GM03348 (cell line): ENCODE data around the gene ZNRF1.
A peak's percentile ranks its signal among the peaks of the same experiment; 100 is the strongest.

ENCODE experiments used
- DNase-seq: peaks from one replicate; pipeline ENCODE4 v3.0.0; 2012; ENCODE audit warnings: low spot score

ZNRF1 gene

DNA sequence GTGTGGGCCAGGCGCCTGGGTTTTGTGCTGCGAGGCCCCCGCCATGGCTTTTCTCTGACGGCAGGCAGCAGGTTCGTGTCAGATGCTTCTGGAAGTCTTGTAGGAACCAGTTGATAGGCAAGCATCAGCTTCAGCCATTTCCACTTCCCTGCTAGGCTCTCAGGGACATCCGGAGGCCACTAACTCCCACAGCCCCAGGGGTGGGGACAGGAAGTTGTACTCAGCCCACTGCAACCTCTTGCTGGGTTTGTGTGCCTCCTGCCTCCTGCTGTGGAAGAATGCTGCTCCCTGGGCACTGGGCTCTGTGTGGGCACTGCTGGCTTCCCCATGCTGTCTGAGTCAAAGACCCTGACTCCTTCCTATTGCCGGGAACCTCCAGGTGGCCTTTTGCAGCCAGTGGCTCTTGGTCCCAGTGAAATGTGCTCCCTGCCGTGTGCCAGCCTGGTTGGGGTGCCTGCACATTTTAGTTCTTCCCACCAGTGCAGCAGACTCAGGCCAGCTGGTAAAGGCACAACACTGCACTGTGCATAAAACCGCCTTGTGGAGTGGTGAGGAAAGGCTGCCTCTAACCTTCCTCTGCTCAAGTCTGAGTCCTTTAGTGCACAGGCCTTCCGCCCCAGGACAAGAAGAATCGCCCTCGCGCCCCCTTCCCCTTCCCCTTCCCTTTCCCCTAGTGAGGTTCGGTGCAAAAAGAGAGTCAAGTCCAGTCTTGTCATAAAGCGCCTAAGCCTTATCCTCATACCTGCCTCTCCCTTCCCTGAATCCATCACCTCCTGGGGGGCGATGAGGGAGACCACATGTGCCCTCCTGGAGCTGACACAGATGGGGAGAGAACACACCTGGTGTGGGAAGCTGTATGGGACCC, 101.1 kb downstream of the ZNRF1 start:
- DNase-seq: no peak

DNA sequence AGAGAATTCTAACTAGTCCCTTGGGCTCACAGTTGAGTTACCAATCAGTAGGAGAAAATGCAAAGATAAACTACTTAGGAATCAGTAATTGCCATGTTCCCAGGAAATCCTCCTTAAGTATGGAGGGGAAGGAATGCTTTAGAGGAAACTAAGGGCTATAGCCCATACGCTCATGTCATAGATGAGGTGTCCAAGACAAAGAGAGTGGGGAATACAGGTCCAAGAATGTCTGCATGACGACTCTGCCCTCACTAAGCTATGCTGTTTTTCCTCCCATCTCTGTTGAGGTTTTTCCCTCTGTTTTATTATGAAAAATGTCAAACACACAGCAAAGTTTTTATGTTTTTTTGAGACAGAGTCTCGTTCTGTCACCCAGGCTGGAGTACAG, 101.8 kb downstream of the ZNRF1 start:
- no peak for DNase-seq

DNA sequence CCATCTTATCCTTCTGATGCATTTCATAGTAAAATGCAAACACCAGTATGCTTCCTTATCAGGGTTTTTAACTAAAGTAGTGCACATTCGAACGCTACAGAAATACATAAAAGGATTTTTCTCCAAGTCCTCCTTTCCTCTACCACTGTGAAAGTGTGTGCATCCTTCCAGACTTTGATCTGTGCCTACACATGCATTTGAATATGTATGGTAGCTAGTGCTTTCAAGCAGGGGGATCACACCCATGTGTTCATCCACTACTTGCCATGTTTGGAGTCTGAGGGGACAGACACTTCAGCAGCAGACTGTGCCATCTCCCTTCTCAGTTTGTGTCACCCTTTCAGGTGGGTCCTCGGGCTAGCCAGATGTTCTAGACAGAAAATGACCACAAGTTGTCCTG, 102.8 kb downstream of the ZNRF1 start:
- no peak for DNase-seq

DNA sequence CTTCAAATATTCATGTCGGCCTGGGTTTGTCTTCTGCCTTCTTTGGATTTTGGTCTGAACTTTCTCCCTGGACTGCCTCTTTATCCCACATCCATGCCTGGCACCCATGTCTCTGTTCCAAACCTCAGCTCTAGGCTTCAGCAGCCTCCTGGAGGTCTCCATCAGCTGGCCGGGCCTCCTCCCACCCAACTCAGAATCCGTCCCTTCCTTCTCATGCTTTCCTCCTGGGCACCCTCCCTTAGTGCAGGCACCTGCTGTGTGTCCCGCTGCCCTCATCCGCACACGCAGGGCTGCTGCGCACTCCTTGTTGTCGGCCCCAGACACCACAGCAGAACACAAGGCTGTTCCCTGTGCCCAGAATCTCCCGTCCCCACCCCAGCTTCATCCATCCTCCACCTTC, 103.8 kb downstream of the ZNRF1 start:
- DNase-seq: no peak

DNA sequence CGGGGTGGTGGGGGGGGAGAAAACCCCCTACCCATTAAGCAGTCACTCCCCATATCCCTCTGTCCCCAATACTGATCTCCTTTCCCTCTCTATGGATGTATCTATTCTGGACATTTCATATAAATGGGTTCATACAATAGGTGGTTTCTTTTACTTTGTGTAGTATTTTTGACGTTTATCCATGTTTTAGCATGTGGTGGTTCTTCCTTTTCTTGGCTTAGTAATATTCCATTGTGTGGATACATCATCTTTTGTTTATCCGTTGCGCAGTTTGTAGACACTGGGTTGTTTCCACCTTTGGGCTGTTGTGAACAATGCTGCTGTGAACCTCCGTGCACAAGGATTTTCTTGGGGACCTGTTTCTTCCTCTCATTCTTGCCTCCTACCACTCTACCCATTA, 105.2 kb downstream of the ZNRF1 start:
- DNase-seq: no peak

DNA sequence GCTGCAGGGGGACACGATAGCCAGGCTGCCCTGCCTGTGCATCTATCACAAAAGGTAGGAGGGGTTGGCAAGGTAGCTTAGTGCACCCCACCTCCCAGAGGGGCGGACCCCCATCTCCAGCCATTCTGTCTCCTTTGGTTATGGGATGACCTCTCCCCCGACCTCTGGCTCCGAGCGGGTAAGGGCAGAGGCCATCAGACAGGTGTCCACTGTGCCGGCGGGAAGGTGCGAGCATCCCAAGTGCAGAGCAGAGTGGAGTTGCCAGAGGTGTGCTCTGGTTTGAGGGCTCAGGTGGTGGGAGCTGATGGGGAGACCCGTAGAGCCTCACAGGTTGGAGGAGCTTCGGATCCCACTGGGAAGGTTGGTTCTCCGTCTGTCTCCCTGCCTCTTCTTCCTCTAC, 106.0 kb downstream of the ZNRF1 start:
- no peak for DNase-seq

DNA sequence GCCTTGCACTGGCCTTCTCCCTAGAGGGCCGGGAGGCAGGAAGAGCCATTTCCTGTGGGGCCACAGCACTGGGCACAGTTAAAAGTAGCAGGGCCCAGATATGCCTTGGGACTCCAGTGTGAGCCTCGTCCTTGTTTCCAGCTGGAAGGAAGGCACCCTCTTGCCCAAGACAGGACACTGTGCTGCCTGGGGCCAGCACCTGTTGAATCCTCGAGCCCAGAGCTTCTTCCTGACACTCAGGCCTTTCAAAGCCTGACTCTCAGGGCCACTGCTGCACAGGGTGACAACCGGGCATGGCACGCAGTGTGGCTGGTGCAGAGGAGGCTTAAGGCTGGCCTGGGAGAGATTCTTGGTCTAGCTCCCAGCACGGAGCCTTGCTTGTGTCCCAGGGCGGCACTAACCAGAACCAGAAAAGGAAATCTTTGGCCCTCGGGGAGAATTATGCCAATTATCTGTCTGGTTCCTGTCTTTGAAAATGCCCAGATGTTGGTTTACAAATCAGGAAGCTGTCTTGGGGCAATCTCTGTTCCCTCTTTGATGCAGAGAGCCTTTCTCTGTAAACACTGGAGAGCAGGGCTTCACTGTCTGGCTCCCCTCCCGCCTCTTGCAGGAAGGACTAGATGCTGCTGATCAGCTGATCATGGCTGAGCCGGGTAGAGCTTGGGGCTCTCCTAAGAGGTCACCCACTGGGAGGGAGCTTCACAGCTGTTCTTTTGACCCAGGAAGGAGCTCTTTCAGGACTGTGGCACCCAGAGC, 106.7 kb downstream of the ZNRF1 start:
- no peak for DNase-seq

DNA sequence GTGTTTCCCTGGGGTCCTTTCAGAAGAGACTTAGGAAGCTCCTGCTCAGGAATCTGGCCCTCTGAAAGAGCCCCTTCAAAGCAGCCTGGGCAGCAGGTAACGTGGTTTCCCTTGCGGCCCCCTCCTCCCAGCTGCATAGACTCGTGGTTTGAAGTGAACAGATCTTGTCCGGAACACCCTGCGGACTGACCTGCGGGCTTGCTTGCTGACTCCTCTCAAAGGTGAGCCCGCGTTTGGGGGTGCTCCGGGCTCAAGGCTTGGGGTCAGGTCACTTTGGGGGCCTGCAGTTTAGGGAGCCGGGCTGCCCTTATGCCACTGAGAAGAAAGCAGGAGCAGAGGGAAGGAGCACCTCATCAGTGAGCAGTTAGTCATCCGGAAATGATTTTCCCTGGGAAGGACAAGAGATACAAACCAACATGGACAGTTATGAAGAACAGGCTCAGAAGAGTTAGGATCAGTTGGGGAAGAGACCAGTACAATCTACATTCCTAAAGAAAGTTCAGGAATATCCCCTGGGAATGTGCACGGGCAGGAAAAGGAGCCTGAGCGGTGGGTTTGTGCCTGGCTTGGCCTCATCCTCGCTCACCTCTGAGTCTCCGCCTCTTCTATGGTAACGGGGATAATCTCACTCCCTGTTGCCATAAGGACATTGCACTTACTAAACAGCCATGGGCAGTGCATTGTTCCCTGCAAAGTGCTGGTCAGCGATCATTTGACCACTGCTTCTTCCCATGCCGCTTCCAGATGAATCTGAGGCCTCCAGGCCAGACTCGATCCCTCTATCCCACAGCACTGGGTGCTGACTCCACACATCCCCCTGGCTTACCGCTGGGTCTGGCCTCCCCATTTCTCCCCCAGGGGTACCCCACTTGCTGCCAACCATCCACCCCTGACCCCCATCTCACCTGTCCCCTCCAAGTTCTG, 107.8 kb downstream of the ZNRF1 start:
- no peak for DNase-seq

DNA sequence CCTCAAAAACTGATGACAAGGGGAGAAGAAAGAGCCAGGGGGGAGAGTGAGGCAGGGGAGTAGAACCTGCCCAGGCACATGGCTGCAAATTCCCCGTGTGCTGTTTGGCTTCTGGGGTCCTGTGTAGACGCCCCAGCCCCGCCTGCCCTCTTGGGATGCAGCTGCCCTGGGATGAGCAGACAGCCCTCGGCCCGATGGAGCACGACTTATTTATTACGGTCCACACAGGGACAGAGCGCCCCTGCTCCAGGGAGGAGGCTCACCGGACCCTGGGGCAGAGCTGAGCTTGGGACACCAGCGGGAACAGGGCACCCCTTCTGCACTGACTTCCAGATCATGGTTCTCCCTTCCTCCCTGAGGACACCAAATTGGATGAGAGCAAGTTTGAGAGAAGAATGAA, 108.7 kb downstream of the ZNRF1 start:
- DNase-seq: no peak

DNA sequence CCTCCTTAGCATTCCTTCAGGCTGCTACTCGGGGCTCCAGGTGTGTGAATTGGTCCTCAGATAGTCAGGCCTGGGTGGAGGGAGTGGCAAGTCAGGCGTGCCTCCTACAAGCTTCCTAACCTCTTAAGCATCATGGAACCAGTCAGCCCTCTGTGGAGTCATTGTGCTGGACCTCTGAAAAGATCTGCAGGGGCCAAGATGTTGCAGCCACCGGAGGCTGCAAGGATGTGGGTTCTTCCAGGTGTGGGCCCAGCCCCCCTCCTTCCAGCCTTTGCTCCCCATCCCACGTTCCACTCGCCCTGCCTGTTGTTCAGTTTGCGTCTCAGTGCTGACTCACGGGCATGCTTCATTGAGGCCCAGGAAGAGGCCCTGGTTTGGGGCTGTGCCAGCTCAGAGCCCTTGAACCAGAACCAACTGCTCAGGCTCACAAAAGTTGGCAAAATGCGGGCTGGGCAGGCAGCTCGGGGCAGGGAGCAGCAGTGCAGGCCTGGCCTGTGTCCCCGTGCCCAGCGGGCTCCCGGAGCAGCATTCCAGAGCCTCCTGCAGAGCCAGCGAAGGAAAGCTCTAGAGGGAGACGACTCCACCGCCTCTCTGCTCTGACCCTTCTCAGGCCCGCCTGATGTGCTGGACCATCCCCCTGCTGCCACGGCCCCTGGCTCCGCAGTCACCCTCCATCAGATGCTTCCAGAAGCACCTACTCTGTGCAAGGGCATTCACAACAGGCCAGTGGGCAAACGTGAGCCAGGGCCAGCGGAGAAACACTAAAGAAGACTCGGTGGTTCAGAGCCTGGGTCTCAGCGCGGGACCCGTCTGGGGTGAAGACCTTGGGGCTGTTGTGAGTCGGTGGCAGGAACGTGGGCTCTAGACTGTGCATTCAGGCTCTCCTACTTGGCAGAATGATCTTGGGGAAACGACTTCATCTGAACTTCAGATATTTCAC, 110.2 kb downstream of the ZNRF1 start:
- peak; percentile 87 for DNase-seq

DNA sequence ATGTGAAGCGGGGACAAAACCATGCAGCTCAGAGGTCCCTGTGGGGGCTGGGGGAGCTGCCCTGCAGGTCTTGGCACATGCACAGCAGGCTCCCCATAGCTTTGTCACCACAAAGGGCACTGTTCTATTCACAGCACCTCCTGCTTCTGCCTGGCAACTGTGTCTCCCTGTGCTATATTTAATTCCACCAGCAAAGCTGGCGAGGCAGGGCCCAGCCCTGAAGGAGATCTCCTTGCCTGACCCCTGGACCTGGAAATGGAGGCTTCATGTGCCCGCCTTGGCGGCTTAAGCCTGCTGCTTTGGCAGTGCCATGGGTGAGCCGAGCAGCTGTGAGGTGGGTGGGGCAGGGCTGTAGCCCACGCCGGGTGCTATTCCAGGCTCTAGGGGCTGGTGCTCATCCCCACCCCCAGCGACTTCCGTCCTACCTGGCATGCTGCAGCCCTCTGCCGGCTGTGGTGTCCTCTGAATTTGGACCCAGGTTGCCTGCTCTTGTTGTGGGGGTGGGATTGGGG, 111.0 kb downstream of the ZNRF1 start:
- DNase-seq: no peak

DNA sequence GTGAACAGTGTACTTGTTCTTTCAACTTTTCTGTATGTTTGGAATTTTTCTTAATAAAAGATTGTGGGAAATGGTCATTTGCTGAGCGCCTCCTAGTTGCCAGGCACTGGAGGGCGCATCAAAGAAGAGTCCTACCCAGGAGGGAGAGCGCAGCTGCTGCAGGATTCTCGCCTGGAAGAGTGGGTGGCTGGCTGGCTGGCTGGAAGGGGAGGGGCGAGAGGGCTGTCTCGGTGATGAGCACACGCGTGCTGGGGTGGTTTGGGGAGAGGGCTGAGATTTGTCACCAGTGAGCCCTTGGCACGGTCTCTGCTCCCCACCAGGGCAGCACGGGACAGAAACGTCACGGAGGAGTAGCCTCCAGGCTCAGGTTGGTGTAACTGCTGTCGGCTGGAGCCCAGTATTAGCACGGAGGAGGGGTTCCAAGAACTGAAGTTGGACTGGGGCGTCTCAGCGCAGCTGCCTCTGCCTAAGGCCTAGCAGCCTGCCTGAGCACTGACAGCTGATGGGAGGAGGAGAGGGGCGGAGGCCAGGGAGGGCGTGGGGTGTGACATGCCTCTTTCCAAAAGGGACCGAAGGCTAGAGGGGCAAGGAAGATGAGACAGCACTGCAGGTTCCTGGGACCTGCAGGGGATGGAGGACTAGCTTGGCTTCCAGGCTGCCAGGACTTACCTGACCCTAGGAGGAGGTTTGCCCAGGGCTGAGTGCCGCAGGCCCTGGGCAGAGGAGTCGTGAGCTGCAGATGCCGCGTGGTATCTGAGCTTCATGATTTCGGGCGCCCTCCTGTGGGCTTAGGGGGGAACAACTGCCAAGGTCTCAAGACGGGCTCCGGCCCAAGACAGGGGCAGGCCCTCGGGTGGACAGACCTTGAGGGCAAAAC, 112.1 kb downstream of the ZNRF1 start:
- peak; percentile 95 for DNase-seq

DNA sequence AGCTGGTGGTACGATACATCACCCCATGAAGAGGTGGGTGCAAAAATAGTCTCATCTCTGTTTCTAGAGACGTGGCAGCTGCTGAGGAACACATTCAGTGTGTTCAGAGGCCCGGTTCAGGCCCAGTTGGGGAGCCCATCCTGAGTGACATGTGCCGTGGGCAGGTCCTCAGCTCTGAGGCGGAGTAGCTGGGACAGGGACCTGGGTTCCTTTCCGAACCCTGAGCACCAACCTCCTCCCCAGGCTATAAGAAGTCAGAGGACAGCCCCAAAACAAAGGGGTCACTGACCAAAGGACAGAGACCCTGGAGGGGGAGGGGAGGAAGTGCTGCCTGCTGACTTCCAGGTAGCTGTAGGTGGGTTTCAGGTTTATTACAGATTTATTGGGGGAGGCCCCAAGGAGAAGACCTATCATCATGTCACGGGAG, 112.7 kb downstream of the ZNRF1 start:
- DNase-seq: no peak

DNA sequence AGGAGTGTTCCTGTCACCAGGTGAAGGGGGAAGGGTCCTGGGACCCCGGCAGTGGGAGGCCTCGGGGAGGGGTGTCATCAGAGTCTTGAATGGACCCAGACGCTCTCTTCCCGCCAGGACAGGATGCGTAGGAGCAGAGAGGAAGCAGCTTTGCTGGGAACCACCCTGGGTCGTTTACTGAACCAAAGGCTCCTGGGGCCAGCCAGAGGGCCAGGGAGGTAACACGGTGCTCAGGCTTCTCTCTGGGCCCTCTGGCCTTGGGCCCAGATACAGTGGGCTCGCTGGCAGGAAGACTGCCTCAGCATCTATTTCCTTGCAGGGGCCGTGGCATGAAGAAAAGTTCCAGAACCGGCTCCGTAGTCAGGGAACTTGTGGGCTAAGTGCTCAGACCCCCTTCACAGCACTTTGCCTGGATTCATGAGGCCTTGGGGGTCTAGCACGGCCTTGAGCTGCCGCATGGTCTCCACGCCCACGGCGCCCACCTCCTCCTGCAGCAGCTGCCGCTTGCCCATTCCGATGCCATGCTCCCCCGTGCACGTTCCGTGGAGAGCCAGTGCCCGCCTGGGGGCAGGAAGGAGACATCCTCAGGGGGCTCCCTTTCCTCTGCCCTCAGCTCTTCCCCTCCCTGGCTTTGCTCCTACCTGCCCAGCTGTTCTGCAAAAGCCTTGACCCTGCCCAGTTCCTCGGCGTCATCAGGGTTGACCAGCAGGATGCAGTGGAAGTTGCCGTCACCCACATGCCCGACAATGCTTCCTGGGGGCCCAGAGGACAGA, 113.3 kb downstream of the ZNRF1 start:
- DNase-seq: peak; percentile 7

DNA sequence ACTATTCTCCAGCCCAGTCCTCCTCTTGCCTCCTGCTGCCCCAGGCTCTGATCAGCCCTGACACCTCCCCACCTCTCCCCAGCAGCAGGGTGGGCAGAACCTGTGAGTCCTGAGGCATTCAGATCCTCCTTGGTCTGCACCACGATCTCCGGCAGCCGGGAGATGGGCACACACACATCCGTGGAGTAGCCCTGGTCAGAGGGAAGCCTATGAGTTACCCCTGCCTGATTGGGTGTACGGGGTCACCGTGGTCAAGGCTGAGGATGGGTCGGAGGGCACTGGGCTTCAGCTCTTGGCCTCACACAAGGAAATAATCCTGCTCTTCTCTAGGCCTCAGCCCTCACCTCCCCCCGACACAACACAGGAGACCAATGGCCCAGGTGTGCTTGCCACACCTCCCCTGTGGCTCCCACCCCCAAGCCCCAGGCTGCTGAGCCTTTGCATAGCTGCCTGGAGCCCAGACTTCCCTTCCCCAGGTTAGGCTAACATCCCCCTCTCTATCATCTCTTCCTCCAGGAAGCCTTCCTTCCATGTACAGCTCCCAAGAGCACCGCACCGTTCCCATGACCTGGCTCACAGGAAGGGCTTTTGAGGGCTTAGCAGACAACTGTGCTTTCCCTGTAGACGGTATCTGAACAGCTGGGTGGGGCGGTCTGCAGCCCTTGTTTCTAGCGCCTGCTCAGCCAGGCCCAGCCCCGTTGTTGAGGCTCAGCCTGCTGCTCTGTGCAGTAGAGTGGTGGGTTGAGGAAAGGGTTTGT, 114.1 kb downstream of the ZNRF1 start:
- DNase-seq: peak; percentile 5

DNA sequence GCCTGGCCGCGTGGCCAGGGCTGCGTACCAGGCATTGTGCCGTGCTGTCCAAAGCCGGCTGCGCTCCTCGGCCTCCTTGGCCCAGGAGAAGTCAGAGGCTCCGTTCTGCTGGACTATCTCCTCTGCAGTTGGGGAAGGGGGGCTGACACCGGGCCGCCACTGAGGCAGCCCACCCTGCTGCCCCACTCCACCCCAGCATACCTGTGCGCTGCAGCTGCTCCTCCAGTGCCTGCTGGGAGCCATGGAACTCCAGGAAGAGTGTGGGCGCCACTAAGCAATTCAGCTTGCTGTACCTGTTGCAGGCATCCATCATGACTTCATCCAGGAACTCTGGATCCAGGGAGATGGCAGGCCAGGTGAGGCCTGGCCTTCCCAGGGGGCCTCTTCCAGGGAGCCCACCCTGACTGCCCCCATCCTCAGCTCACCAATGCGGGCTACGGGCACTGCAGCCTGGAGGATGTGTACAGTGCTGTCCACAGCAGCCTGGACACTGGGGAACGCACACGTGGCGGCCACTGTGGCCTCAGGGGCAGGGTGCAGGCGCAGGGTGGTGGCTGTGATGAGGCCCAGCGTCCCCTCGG, 114.8 kb downstream of the ZNRF1 start:
- DNase-seq: no peak

DNA sequence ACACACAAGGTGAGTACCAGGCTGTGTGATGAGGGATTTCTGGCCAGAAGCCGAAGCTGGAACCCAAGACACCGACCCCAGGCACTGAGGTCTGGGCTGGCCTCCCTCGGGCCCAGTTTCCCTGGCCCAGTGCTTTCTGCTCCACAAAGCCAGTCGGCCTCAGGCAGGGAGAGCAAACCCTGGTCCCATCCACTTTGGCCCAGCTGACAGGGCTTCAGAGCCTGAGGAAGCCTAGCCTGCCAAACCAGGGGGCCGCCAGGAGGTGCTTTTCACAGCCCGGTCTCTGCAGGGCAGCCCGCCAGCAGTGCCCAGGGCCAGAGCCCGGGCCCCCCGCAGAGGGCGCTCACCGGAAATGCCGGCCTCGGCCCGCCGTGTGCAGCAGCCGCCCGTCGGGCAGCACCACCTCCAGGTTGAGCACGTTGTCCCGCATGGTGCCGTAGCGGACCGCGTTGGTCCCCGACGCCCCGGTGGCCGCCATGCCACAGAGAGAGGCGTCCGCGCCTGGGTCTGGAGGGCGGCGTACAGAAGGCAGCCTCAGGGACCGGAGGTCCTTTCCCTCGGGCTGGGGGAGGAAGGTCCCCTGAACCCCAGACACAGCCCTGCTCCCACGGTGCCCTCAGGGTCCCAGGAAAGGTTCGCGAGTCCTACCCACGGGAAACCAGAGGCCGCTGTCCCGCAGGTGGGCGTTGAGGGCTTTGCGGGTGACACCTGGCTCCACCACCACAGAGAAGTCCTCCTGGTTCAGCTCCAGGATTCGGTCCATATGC, 115.5 kb downstream of the ZNRF1 start:
- DNase-seq: no peak
